CD14-positive monocyte (primary cell): Measurements from ENCODE around the gene CCDC88B. TPM values are rescaled to one million over a fixed set of nuclear protein-coding genes. Genes with fewer than 3 reads are reported as not detected.
A peak's percentile ranks its signal among the peaks of the same experiment; 100 is the strongest.

Experiments used
- DNase-seq, 3 donors: peaks; one replicate each; pipeline ENCODE4 v3.0.0-alpha.2; 2011 to 2022
- H2AFZ ChIP-seq: 2 replicates; pipeline ENCODE4 v1.6.0; 2012; ENCODE audit warnings: mild to moderate bottlenecking, low read depth, low read length, inconsistent platforms; ENCODE audit not compliant: insufficient read depth, poor library complexity, severe bottlenecking
- H3K27ac ChIP-seq, 2 donors: 1 replicate in 1 of 2; 2 replicates in 1 of 2; pipeline ENCODE4 v1.5.1; 2012 to 2013; ENCODE audit warnings: low read length in 2 of 2, control low read depth in 1 of 2, inconsistent platforms in 1 of 2, low read depth in 1 of 2, mild to moderate bottlenecking in 1 of 2
- H3K27me3 ChIP-seq, 2 donors: one replicate each; pipeline versions ENCODE4 v1.6.0 to v1.6.1; 2011 to 2013; ENCODE audit warnings: low read length in 2 of 2; ENCODE audit not compliant: control insufficient read depth in 2 of 2, insufficient read depth in 2 of 2
- H3K36me3 ChIP-seq, 2 donors: replicated peaks in 1 of 2; 1 replicate in 1 of 2; 2 replicates in 1 of 2; pipeline versions ENCODE4 v1.5.1 to v1.6.1; 2012 to 2013; ENCODE audit warnings: low read length in 2 of 2, control low read depth in 1 of 2, inconsistent platforms in 1 of 2, mild to moderate bottlenecking in 1 of 2; ENCODE audit not compliant: insufficient read depth in 2 of 2, control insufficient read depth in 1 of 2
- H3K4me1 ChIP-seq, 2 donors: 1 replicate in 1 of 2; 2 replicates in 1 of 2; pipeline versions ENCODE4 v1.5.1 to v1.6.1; 2012 to 2013; ENCODE audit warnings: low read length in 2 of 2, control low read depth in 1 of 2, inconsistent platforms in 1 of 2, mild to moderate bottlenecking in 1 of 2, moderate library complexity in 1 of 2; ENCODE audit not compliant: insufficient read depth in 2 of 2, control insufficient read depth in 1 of 2
- H3K4me2 ChIP-seq: replicated peaks from 2 replicates; pipeline ENCODE3; 2012; ENCODE audit warnings: low read length, moderate library complexity, mild to moderate bottlenecking; ENCODE audit not compliant: poor library complexity, severe bottlenecking; ENCODE audit errors: extremely low read depth
- H3K4me3 ChIP-seq, 3 experiments: fragments of 200-600 bp in 1 of 3; sonication (generic) in 1 of 3; replicated peaks in 1 of 3; 1 replicate in 2 of 3; 2 replicates in 1 of 3; pipeline ENCODE4 v1.5.1; 2011 to 2013; ENCODE audit warnings: low read length in 3 of 3, mild to moderate bottlenecking in 3 of 3, control low read depth in 2 of 3, low read depth in 2 of 3, inconsistent platforms in 1 of 3, moderate library complexity in 1 of 3
- H3K79me2 ChIP-seq: 2 replicates; pipeline ENCODE4 v1.6.0; 2012; ENCODE audit warnings: mild to moderate bottlenecking, control low read depth, inconsistent platforms, low read length, moderate library complexity; ENCODE audit not compliant: insufficient read depth
- H3K9ac ChIP-seq: 2 replicates; pipeline ENCODE4 v1.6.0; 2017; ENCODE audit warnings: low read length, mild to moderate bottlenecking; ENCODE audit not compliant: insufficient read depth, poor library complexity, severe bottlenecking
- H3K9me3 ChIP-seq, 2 donors: replicated peaks in 1 of 2; 1 replicate in 1 of 2; 2 replicates in 1 of 2; pipeline versions ENCODE4 v1.5.1 to v1.6.1; 2012 to 2013; ENCODE audit warnings: low read length in 2 of 2, control low read depth in 1 of 2; ENCODE audit not compliant: control insufficient read depth in 1 of 2, insufficient read depth in 1 of 2
- H4K20me1 ChIP-seq: 2 replicates; pipeline ENCODE4 v1.6.0; 2012; ENCODE audit warnings: mild to moderate bottlenecking, low read length, control low read depth, moderate library complexity; ENCODE audit not compliant: insufficient read depth
- H3K27ac Mint-ChIP-seq, 7 donors: one replicate each; pipeline ENCODE4 v1.8.0; 2020; ENCODE audit warnings: mild to moderate bottlenecking in 7 of 7, mixed read lengths in 7 of 7, moderate library complexity in 6 of 7, inconsistent platforms in 2 of 7
- H3K27me3 Mint-ChIP-seq, 3 donors: one replicate each; pipeline ENCODE4 v1.8.0; 2021 to 2022; ENCODE audit warnings: low read depth in 3 of 3, mild to moderate bottlenecking in 3 of 3, mixed read lengths in 3 of 3, moderate library complexity in 3 of 3, inconsistent platforms in 1 of 3
- H3K36me3 Mint-ChIP-seq, 2 donors: one replicate each; pipeline ENCODE4 v1.8.0; 2020; ENCODE audit warnings: mixed read lengths in 2 of 2, inconsistent platforms in 1 of 2, mild to moderate bottlenecking in 1 of 2
- H3K4me1 Mint-ChIP-seq: one replicate; pipeline ENCODE4 v1.8.0; 2020; ENCODE audit warnings: mild to moderate bottlenecking, mixed read lengths
- H3K4me3 Mint-ChIP-seq, 2 donors: one replicate each; pipeline ENCODE4 v1.8.0; 2020; ENCODE audit warnings: mild to moderate bottlenecking in 2 of 2, mixed read lengths in 2 of 2, moderate library complexity in 1 of 2
- H3K9me3 Mint-ChIP-seq, 7 donors: one replicate each; pipeline ENCODE4 v1.8.0; 2020 to 2022; ENCODE audit warnings: mixed read lengths in 7 of 7, mild to moderate bottlenecking in 6 of 7, moderate library complexity in 6 of 7, inconsistent platforms in 2 of 7
- CTCF ChIP-seq: fragments of 200-600 bp; IDR thresholded peaks from one replicate; pipeline ENCODE4 v1.8.0; 2022; ENCODE audit warnings: antibody characterized with exemption, mild to moderate bottlenecking
- WGBS: methylation state at CpG from one replicate; pipeline ENCODE4 v1.1.5; 2013; ENCODE audit warnings: missing lambda C conversion rate; ENCODE audit not compliant: insufficient coverage; 5-methylcytosine and 5-hydroxymethylcytosine counted together
- intact Hi-C, 2 donors: fragments of 100-400 bp; cut with micrococcal nuclease; formaldehyde crosslinking; loops; one replicate each; pipeline versions ENCODE4 v1.15.0 to v1.15.1; 2023
- polyA plus RNA-seq, 3 donors: library from polyadenylated mRNA; depleted of rRNA in 1 of 3; unstranded in 2 of 3; stranded (reverse) in 1 of 3; fragments of 300-500 nt in 2 of 3; fragments of >200 nt in 1 of 3; fragmentation: Illumina TruSeq in 2 of 3; gene quantifications; 1 replicate in 2 of 3; 2 replicates in 1 of 3; pipeline ENCODE4 v1.2.3, GENCODE V29; 2012 to 2021

The CCDC88B gene
- polyA plus RNA-seq, 3 donors: 8.2 to 215 (median 18.9) TPM

- peaks cover 34 to 42% of the 10 kb centered on the region in 2 donors for H3K4me1 ChIP-seq
- TF ChIP-seq CTCF: no peak
- H2AFZ ChIP-seq: peak within 1 kb of the TSS; percentile 70
- H4K20me1 ChIP-seq: no peaks in the 10 kb centered on the region
- H3K4me1 Mint-ChIP-seq: peaks cover 42% of the 10 kb centered on the region
- peaks cover 5 to 16% of the 10 kb centered on the region in 2 donors for H3K36me3 Mint-ChIP-seq
- peak within 1 kb of the TSS; percentile 59 to 92 (median 85) for H3K27ac Mint-ChIP-seq
- peaks cover 51 to 59% of the 10 kb centered on the region in 2 donors for H3K27me3 ChIP-seq
- H3K9me3 ChIP-seq: peaks cover 3 to 29% of the 10 kb centered on the region in 2 donors
- peak within 1 kb of the TSS; percentile 2 to 68 (median 12) for H3K4me3 ChIP-seq
- H3K27me3 Mint-ChIP-seq: peaks cover 63 to 73% (median 72%) of the 10 kb centered on the region in 3 donors
- H3K9ac ChIP-seq: peak within 1 kb of the TSS; percentile 53
- H3K4me3 Mint-ChIP-seq: peak within 1 kb of the TSS; percentile 75 to 91
- H3K79me2 ChIP-seq: no peaks in the 10 kb centered on the region
- H3K4me2 ChIP-seq: peak within 1 kb of the TSS; percentile 81
- H3K36me3 ChIP-seq: no peaks in the 10 kb centered on the region
- WGBS: 2% methylated on average over 45 of the region's 54 CpGs
- H3K27ac ChIP-seq: peak within 1 kb of the TSS; percentile 49 to 62
- H3K9me3 Mint-ChIP-seq: peaks cover 0 to 32% (median 9%) of the 10 kb centered on the region in 7 donors
- intact Hi-C loops: loop anchor here (2.0 to 5.0 kb wide), 4 partner anchors 15 to 58 kb away; partner anchors contain the start of genes BAD (in 1 of the 2), FKBP2 (in 1 of the 2), GPR137 (in 1 of the 2) and PLCB3 (in 1 of the 2)
- DNase-seq: no peak
These were observed 40.0 kb upstream of the CCDC88B start, which contains the start of gene CATSPERZ for GRCh38 chr11:64299847-64300648. CATSPERZ (plus strand) TSS chr11:64300358; CDS start chr11:64300411, 53 bp downstream.
